Effector memory CD8-positive, alpha-beta T cell (primary cell): ENCODE measurements around the gene TRIP13.

ENCODE experiments used
- ATAC-seq: fragments of 150-1000 bp; cut with Tn5 transposase; replicated peaks from 2 replicates; pipeline ENCODE4 v1.10.0; 2021; ENCODE audit warnings: mild to moderate bottlenecking, moderate library complexity
- DNase-seq, 3 experiments: peaks; one replicate each; pipeline ENCODE4 v3.0.0; 2021
- H3K27ac Mint-ChIP-seq, 2 donors: one replicate each; pipeline ENCODE4 v1.8.0; 2022; ENCODE audit warnings: mild to moderate bottlenecking in 2 of 2, mixed read lengths in 2 of 2, moderate library complexity in 2 of 2
- H3K27me3 Mint-ChIP-seq, 2 donors: one replicate each; pipeline ENCODE4 v1.8.0; 2022; ENCODE audit warnings: mixed read lengths in 2 of 2
- H3K36me3 Mint-ChIP-seq: one replicate; pipeline ENCODE4 v1.8.0; 2022; ENCODE audit warnings: mild to moderate bottlenecking, moderate library complexity, mixed read lengths; ENCODE audit not compliant: insufficient read depth
- H3K4me1 Mint-ChIP-seq, 2 donors: one replicate each; pipeline ENCODE4 v1.8.0; 2022; ENCODE audit warnings: low read depth in 2 of 2, mixed read lengths in 2 of 2
- H3K4me3 Mint-ChIP-seq, 2 donors: one replicate each; pipeline ENCODE4 v1.8.0; 2022; ENCODE audit warnings: mild to moderate bottlenecking in 2 of 2, mixed read lengths in 2 of 2, moderate library complexity in 2 of 2
- H3K9me3 Mint-ChIP-seq, 2 donors: one replicate each; pipeline ENCODE4 v1.8.0; 2022; ENCODE audit warnings: mixed read lengths in 2 of 2

The TRIP13 gene

DNA sequence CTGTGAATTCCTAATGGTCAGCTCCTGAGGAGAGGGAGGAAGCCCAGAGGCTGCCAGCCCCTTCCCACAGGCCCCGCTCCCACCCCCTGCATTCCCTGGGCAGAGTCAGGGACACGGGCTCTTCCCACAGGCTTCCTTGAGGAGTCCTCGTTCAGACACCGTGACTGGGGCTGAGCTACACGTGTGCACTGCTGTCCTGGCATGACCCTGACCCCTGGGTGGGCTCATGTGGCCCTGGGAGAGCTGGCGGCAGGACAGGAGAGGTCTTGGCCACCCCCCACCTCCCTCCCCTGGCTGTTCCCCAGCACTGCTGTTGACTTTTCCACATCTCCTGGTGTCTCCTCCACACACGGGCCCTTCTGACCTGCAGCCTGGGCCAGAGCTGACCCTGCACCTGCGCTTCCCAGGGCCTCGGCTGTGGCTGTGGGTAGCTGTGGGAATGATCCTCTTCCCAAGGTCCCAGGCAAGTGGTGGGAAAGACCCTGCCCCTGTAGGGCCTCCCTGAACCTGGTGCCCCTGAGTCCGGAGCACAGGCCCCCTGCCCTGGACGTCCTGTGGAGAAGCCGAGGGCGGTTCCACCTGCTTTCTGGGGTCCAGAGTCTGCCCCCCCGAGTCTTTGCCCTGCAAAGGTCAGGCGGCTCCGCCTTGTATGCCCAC lies 59.4 kb downstream of the TRIP13 start:
- no peak overlapping the region for H3K4me3 Mint-ChIP-seq
- H3K27me3 Mint-ChIP-seq, result peaks cover 64 to 66% of the 10 kb centered on the region in 2 donors
- ATAC-seq (no peak), DNase-seq (no peak)
- H3K4me1 Mint-ChIP-seq, result peaks cover 3 to 10% of the 10 kb centered on the region in 2 donors
- no peaks in the 10 kb centered on the region for H3K9me3 Mint-ChIP-seq
- no peaks in the 10 kb centered on the region for H3K36me3 Mint-ChIP-seq
- H3K27ac Mint-ChIP-seq, result no peak overlapping the region

DNA sequence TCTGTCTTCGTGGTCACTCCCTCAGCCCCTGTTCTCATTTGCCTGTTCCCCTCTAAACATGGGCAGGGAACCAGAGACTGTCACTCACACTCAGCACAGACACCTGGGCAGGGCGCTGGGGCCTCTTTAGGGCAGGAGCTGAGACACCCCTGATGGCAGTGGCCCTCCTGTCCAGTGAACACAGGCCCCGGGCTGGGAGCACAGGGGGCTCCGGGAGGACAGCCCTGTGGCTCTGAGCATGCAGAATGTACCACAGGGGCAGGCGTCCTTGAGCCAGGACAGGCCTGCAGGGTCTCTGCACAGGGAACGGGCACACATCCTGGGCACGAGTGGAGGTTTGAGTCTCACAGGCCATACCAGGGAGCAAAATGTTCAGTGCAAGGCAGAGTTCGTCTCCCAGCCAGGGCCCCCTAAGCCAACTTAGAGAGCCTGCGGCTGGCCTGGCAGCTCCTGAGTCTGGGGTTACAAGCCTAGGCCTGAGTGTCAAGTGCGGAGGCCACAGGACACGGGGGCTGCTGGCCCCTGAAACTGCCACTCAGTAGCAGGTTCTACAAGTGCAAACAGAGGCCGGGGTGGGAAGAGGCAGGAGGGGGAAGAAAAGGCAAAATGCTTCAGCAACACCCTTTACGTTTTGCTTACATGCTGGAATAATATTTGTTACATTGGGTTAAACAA lies 60.0 kb downstream of the TRIP13 start:
- ATAC-seq, result no peak
- Mint-ChIP-seq H3K4me1 (peaks cover 7 to 10% of the 10 kb centered on the region in 2 donors), H3K36me3 (no peaks in the 10 kb centered on the region), H3K9me3 (no peaks in the 10 kb centered on the region), H3K27me3 (peaks cover 60 to 64% of the 10 kb centered on the region in 2 donors), H3K27ac (no peak overlapping the region), H3K4me3 (no peak overlapping the region)
- no peak for DNase-seq

DNA sequence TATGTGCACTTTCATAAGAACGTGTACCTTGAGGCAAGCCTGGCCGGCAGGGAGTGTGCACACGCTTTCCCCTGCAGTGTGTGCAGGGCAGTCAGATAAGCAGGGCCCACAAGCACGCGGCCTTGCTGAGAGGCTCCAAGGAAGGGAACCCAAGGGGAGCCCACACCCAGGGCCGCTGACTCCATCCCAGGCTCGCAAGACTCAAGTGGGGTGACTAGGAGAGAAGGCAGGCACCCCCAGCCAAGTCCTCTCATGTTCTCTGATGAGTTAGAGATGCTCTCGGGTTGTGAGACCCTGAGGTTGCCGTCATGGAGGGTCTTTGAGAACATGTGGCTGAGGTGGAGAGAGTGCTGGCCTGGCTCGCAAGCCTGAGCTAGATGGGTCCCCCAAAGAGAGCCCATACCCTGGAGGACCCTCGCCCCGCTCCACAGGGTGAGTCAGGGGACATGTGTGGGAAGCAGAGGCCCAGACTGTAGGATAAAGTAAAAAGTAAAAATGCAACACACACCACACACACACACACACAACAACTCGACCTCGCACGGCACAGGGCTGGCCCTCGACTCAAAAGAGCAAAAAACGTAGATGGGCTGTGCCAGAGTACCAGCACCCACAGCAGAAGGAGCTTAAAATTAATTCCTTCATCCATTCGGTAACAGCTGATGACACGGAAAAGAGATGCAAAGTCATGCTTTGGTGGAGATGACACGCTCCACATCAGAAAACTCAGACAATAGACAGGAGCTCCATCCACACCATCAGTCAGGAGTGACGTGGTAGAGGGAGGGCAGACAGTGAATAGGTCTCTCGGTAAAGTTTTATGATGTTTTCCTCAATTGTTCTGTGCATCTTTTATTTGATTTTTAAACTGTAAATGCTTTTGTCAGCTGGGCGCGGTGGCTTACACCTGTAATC lies 61.1 kb downstream of the TRIP13 start:
- DNase-seq (no peak), ATAC-seq (no peak)
- no peaks in the 10 kb centered on the region for H3K36me3 Mint-ChIP-seq
- no peaks in the 10 kb centered on the region for H3K9me3 Mint-ChIP-seq
- peaks cover 8 to 10% of the 10 kb centered on the region in 2 donors for H3K4me1 Mint-ChIP-seq
- H3K4me3 Mint-ChIP-seq, result no peak overlapping the region
- peaks cover 53 to 58% of the 10 kb centered on the region in 2 donors for H3K27me3 Mint-ChIP-seq
- no peak overlapping the region for H3K27ac Mint-ChIP-seq

GRCh38 chr5:955886-956761 lies 63.4 kb downstream of the TRIP13 start:
- Mint-ChIP-seq H3K27ac (no peak overlapping the region), H3K4me1 (peaks cover 8 to 10% of the 10 kb centered on the region in 2 donors), H3K9me3 (no peaks in the 10 kb centered on the region), H3K36me3 (peaks cover 3% of the 10 kb centered on the region), H3K27me3 (peaks cover 41 to 46% of the 10 kb centered on the region in 2 donors), H3K4me3 (no peak overlapping the region)
- DNase-seq (no peak), ATAC-seq (no peak)

- DNase-seq (peak in 2 of 3 experiments; percentile 22 to 36), ATAC-seq (peak; percentile 77)
- Mint-ChIP-seq H3K27me3 (peaks cover 40 to 47% of the 10 kb centered on the region in 2 donors), H3K4me3 (peak overlapping the region; percentile 27 to 47), H3K27ac (peak overlapping the region in 1 of 2 donors; percentile 18), H3K9me3 (no peaks in the 10 kb centered on the region), H3K4me1 (peaks cover 8 to 10% of the 10 kb centered on the region in 2 donors), H3K36me3 (peaks cover 3% of the 10 kb centered on the region)
These were observed 64.5 kb downstream of the TRIP13 start for GRCh38 chr5:956941-957747.

- ATAC-seq (peak; percentile 4), DNase-seq (no peak)
- Mint-ChIP-seq H3K4me3 (peak overlapping the region in 1 of 2 donors; percentile 47), H3K27ac (no peak overlapping the region), H3K9me3 (no peaks in the 10 kb centered on the region), H3K36me3 (peaks cover 3% of the 10 kb centered on the region), H3K27me3 (peaks cover 40 to 55% of the 10 kb centered on the region in 2 donors), H3K4me1 (peaks cover 8 to 10% of the 10 kb centered on the region in 2 donors)
These were observed 65.2 kb downstream of the TRIP13 start for GRCh38 chr5:957748-958485.

GRCh38 chr5:958701-959571 lies 66.3 kb downstream of the TRIP13 start:
- no peaks in the 10 kb centered on the region for H3K9me3 Mint-ChIP-seq
- DNase-seq (no peak), ATAC-seq (no peak)
- no peak overlapping the region for H3K27ac Mint-ChIP-seq
- peaks cover 3% of the 10 kb centered on the region for H3K36me3 Mint-ChIP-seq
- H3K4me1 Mint-ChIP-seq, result peaks cover 10 to 15% of the 10 kb centered on the region in 2 donors
- peaks cover 36 to 57% of the 10 kb centered on the region in 2 donors for H3K27me3 Mint-ChIP-seq
- H3K4me3 Mint-ChIP-seq, result no peak overlapping the region

DNA sequence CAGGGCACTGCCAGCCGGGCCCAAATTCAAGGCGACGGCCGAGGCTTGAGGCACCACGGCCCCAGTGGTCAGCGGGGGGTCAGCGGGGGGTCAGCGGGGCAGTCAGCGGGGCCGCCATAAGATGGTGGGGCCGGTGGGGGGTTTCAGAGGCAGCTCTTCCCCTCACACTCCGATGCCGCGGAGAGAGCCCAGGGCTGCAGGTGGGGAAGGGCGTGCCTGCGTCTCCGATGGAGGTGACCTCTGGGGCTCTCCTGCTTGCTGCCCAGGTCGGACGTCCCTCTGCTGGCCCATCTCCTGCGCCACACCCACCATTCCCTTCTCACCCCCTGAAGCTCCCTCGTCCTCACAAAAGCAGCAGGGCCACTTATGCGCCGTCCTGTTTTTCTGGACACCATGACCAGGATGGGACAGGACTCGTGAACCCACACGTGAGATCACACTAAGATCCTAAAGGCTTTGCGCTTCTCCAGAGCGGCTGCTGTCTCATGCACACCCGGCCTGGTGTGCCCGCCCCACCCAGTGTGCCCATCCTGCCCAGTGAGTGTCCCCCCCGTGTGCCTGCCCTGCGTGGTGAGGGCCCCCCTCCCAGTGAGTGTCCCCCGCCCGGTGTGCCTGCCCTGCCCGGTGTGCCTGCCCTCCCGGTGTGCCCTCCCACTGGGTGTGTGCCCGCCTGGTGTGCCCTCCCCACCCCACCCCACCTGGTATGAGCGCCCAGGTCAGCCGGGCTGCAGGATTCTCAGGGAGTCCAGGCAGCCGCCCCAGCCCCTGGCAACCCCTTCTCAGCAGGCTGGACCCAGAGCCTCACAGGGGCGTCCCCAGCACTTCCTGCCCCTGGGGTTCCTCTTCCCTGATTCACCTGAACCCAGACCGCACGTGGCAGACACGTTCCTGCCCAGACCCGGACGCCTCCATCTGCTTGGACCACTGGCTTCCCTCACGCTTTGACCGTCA lies 67.2 kb downstream of the TRIP13 start:
- Mint-ChIP-seq H3K4me1 (peaks cover 10 to 18% of the 10 kb centered on the region in 2 donors), H3K27me3 (peaks cover 40 to 62% of the 10 kb centered on the region in 2 donors), H3K27ac (no peak overlapping the region), H3K36me3 (peaks cover 3% of the 10 kb centered on the region), H3K4me3 (no peak overlapping the region), H3K9me3 (no peaks in the 10 kb centered on the region)
- no peak for ATAC-seq
- DNase-seq, result no peak

DNA sequence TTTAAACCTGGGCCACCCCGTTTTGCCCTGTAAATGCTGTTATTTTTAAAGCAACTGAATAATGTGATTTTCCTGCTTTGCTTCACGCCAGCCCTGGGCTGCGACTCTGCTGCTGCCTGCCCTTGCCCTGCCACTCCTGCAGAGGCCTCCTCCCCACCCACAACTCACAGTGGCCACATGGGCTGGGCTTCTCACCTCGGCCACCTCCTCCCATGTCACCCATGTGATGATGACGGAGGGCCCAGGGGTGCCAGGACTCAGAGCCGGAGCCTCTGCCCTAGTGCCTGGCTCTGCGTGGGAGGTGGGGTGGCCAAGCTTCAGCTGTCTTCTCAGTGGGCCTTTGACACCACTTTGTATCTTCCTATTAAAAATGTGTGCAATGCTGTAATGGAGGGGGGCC lies 67.9 kb downstream of the TRIP13 start:
- H3K27ac Mint-ChIP-seq, result no peak overlapping the region
- H3K27me3 Mint-ChIP-seq, result peaks cover 40 to 62% of the 10 kb centered on the region in 2 donors
- peaks cover 6 to 18% of the 10 kb centered on the region in 2 donors for H3K4me1 Mint-ChIP-seq
- peaks cover 3% of the 10 kb centered on the region for H3K36me3 Mint-ChIP-seq
- ATAC-seq (no peak), DNase-seq (no peak)
- H3K9me3 Mint-ChIP-seq, result no peaks in the 10 kb centered on the region
- no peak overlapping the region for H3K4me3 Mint-ChIP-seq

GRCh38 chr5:961002-961710 lies 68.5 kb downstream of the TRIP13 start:
- no peak overlapping the region for H3K27ac Mint-ChIP-seq
- H3K27me3 Mint-ChIP-seq, result peaks cover 40 to 62% of the 10 kb centered on the region in 2 donors
- H3K4me3 Mint-ChIP-seq, result no peak overlapping the region
- H3K9me3 Mint-ChIP-seq, result no peaks in the 10 kb centered on the region
- ATAC-seq (no peak), DNase-seq (no peak)
- H3K36me3 Mint-ChIP-seq, result peaks cover 3% of the 10 kb centered on the region
- H3K4me1 Mint-ChIP-seq, result peaks cover 4 to 18% of the 10 kb centered on the region in 2 donors
